Amniotic epithelial cell (primary cell): ENCODE measurements around the gene WRNIP1.

Experiments used
- DNase-seq: peaks from one replicate; pipeline ENCODE4 v3.0.0-alpha.2; 2010; ENCODE audit warnings: low read depth

WRNIP1 gene

GRCh38 chr6:2807342-2808090 lies 42.3 kb downstream of the WRNIP1 start:
- no peak for DNase-seq

- DNase-seq, result no peak
Observed at GRCh38 chr6:2809015-2809414, 43.8 kb downstream of the WRNIP1 start.

- DNase-seq, result peak; percentile 73
Observed at GRCh38 chr6:2810092-2810671, 45.0 kb downstream of the WRNIP1 start.

GRCh38 chr6:2812695-2813094 lies 47.5 kb downstream of the WRNIP1 start:
- no peak for DNase-seq

GRCh38 chr6:2816158-2816557 lies 51.0 kb downstream of the WRNIP1 start:
- no peak for DNase-seq

GRCh38 chr6:2817903-2818443 lies 52.8 kb downstream of the WRNIP1 start:
- peak; percentile 47 for DNase-seq

GRCh38 chr6:2818593-2818992 lies 53.4 kb downstream of the WRNIP1 start:
- DNase-seq, result peak; percentile 82

GRCh38 chr6:2819115-2819514 lies 53.9 kb downstream of the WRNIP1 start:
- no peak for DNase-seq

- DNase-seq, result no peak
Observed at GRCh38 chr6:2819978-2820377, 54.8 kb downstream of the WRNIP1 start.

GRCh38 chr6:2820415-2820814 lies 55.2 kb downstream of the WRNIP1 start:
- peak; percentile 37 for DNase-seq

GRCh38 chr6:2821554-2821953 lies 56.4 kb downstream of the WRNIP1 start:
- DNase-seq, result no peak

GRCh38 chr6:2823104-2823850 lies 58.1 kb downstream of the WRNIP1 start:
- no peak for DNase-seq

- DNase-seq, result no peak
Observed at GRCh38 chr6:2826131-2826530, 60.9 kb downstream of the WRNIP1 start.

- DNase-seq, result no peak
Observed at GRCh38 chr6:2827142-2827541, 61.9 kb downstream of the WRNIP1 start.

- no peak for DNase-seq
Observed at GRCh38 chr6:2828629-2829028, 63.4 kb downstream of the WRNIP1 start.

GRCh38 chr6:2829253-2829652 lies 64.1 kb downstream of the WRNIP1 start:
- DNase-seq, result no peak

- DNase-seq, result no peak
Observed at GRCh38 chr6:2830183-2830582, 65.0 kb downstream of the WRNIP1 start.

- no peak for DNase-seq
Observed at GRCh38 chr6:2831392-2831791, 66.2 kb downstream of the WRNIP1 start.

- DNase-seq, result no peak
Observed at GRCh38 chr6:2834262-2834661, 69.1 kb downstream of the WRNIP1 start.
